Stimulated activated CD8-positive, alpha-beta memory T cell treated with anti-CD3 and anti-CD28 coated beads, Interleukin-12 subunit alpha, Interleukin-12 subunit beta, amount 100 ng/mL, for 4 hours (primary cell): Measurements from ENCODE around the gene OR2A25.

ENCODE experiments used
- DNase-seq: peaks from one replicate; pipeline ENCODE4 v3.0.0-alpha.2; 2020; ENCODE audit warnings: low read depth

The OR2A25 gene

DNA sequence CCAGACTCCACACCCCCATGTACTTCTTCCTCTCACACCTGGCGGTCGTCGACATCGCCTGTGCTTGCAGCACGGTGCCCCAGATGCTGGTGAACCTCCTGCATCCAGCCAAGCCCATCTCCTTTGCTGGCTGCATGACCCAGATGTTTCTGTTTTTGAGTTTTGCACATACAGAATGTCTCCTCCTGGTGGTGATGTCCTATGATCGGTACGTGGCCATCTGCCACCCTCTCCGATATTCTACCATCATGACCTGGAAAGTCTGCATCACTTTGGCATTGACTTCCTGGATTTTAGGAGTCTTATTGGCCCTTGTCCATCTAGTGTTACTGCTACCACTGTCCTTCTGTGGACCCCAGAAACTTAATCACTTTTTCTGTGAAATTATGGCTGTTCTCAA is 4.8 kb downstream of the OR2A25 start:
- DNase-seq, result no peak

DNA sequence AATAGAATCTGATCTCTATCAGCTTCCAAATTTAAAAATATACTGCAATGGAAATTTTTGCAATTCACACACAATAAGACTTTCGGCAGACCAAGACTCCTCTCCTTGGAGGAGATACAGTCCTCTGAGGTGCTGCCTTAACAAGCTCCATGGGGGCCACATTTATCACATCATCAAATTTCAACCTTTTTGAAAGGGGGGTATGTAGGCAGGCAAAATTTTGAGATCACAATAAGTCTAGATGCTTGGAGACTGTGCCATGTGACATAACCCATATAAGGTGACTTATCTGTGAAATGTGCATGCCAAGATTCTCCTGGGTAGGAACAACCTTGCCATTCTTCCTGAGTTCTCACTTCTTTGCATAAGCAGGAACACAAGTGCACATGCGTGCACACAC is 16.4 kb downstream of the OR2A25 start, which contains the start of gene OR2A12:
TSS of gene OR2A12 (plus strand) at position 301 of the 400 bp plus-strand sequence. CDS start 8,830 bp downstream, outside the sequence.
- no peak for DNase-seq

- DNase-seq, result no peak
Observed at GRCh38 chr7:144086730-144087129, 17.1 kb downstream of the OR2A25 start.

GRCh38 chr7:144087230-144087629 is 17.6 kb downstream of the OR2A25 start:
- no peak for DNase-seq

GRCh38 chr7:144090667-144091066 is 21.1 kb downstream of the OR2A25 start:
- DNase-seq, result no peak

DNA sequence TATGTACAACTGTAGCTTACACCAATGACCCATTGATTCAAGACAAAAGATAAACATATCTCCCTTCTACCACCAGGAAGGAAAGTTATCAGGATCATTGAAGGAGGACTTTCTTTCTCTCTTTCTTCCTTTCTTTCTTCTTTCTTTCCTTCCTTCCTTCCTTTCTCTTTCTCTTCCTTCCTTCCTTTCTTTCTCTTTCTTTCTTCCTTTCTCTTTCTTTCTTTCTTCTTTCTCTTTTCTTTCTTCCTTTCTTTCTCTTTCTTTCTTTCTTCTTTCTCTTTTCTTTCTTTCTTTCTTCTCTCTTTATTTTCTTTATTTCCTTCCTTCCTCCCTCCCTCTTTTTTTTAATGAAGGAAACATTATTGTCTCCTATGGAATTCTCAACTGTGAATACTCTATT is 29.2 kb downstream of the OR2A25 start:
- DNase-seq, result no peak

GRCh38 chr7:144100607-144101006 is 31.0 kb downstream of the OR2A25 start:
- DNase-seq, result no peak

GRCh38 chr7:144102041-144102440 is 32.4 kb downstream of the OR2A25 start:
- no peak for DNase-seq

- no peak for DNase-seq
Observed at GRCh38 chr7:144105211-144105610, 35.6 kb downstream of the OR2A25 start.

- DNase-seq, result no peak
Observed at GRCh38 chr7:144109283-144109682, 39.7 kb downstream of the OR2A25 start, which contains the start of gene OR2A2. Gene OR2A2, plus strand, starts transcription at chr7:144109583. Its CDS starts 0 bp downstream, at chr7:144109583.

GRCh38 chr7:144110272-144110671 is 40.7 kb downstream of the OR2A25 start:
- DNase-seq, result no peak

DNA sequence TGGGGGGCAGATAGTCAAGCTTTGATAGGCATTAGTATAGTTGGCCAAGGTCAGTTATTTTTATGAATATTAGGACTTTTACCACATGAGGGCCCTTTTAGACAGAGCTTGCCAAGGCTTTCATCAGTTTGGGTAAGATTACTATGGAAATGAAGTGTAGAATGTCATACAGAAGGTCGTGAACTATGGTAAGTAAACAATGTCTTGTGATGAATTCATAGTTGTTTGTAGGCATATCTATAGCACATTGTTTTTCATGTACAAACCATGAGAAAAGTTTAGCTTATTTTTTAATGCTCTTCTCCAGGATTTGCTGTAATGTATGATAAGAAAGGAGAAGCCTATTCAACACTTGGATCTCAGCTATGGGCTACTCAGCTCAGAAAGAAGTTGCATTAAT is 44.0 kb downstream of the OR2A25 start:
- DNase-seq, result no peak

- no peak for DNase-seq
Observed at GRCh38 chr7:144118341-144118740, 48.7 kb downstream of the OR2A25 start.

DNA sequence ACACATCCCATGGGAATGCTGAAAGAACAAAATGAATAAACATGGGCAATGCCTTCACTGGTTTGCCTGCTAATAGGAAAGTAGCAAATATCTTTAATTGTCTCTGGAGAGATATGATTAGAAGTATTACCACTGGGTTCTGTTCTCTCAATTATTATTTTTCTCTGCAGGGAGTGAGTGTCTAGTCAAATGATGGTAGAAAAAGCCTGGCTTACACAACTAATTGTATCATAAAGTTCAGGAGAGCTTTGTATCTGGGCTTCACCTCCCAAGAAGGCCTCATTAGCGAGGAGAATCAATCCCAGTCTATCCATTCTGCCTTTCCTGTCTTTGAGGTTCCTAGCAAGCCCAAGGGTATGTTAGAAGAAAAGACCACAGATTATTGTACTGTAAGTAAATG is 53.3 kb downstream of the OR2A25 start, which contains the start of gene OR2A14:
TSS of gene OR2A14 (plus strand) at position 301 of the 400 bp plus-strand sequence. CDS start 5,937 bp downstream, outside the sequence.
- no peak for DNase-seq
